Measurements from ENCODE around the gene PBXIP1. TPM values are rescaled to one million over a fixed set of nuclear protein-coding genes. Genes with fewer than 3 reads are reported as not detected.
"Not testable (repeated sequence)": the region's sequence is repeated elsewhere in the genome, so short reads cannot be mapped to it uniquely, and the experiment has no call there.

PBXIP1 gene
- total RNA-seq, 1 donor from 2014 or later = 92.6 TPM

DNA sequence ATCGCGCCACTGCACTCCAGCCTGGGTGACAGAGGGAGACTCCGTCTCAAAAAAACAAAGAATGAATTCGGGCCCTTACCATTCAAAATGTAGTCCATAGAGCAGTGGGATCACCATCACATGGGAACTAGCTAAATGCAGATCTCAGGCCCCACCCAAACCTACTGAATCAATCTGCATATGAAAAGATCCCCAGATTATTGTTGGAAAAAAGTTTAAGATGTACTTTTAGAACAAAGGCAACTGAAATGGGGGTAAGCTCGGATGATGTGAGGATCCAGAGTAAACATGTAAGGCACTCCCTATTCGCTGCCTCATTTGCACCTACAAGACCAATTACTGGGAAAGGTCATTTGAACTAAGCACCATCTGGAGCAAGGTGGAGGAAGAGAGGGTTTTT, 26.4 kb upstream of the PBXIP1 start:
- no peak for DNase-seq (ENCODE audit: extremely low spot score, unreplicated experiment)
- no peak overlapping the region for H3K27ac Mint-ChIP-seq (ENCODE audit: unreplicated experiment)
- H3K9me3 Mint-ChIP-seq (ENCODE audit: unreplicated experiment) = no peaks in the 10 kb centered on the region

DNA sequence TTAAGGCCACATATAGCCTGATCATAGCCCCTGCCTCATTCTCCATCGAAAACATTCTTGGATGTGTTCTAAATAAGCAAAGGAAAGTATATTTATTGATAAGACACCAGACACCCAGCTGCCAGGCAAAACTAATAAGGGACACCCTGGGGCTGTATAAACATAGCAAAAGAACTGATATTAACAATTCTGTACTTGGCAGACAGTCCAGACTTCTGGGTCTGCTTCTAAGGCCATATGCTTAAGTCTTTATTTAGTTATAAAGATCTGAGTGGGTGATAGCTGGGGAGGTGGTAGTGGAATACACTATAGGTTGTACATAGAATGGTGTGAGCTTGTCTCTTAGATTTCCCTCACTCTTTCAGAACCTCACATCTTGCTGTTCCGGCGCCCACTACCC, 22.5 kb upstream of the PBXIP1 start:
- H3K4me1 Mint-ChIP-seq (ENCODE audit: unreplicated experiment) = no peaks in the 10 kb centered on the region
- peaks cover 2% of the 10 kb centered on the region for H3K36me3 Mint-ChIP-seq (ENCODE audit: unreplicated experiment)
- no peak overlapping the region for H3K4me3 Mint-ChIP-seq (ENCODE audit: unreplicated experiment)
- DNase-seq (ENCODE audit: extremely low spot score, unreplicated experiment) = no peak
- H3K27ac Mint-ChIP-seq (ENCODE audit: unreplicated experiment) = no peak overlapping the region
- H3K9me3 Mint-ChIP-seq (ENCODE audit: unreplicated experiment) = no peaks in the 10 kb centered on the region
- TF ChIP-seq, protein P1, sequence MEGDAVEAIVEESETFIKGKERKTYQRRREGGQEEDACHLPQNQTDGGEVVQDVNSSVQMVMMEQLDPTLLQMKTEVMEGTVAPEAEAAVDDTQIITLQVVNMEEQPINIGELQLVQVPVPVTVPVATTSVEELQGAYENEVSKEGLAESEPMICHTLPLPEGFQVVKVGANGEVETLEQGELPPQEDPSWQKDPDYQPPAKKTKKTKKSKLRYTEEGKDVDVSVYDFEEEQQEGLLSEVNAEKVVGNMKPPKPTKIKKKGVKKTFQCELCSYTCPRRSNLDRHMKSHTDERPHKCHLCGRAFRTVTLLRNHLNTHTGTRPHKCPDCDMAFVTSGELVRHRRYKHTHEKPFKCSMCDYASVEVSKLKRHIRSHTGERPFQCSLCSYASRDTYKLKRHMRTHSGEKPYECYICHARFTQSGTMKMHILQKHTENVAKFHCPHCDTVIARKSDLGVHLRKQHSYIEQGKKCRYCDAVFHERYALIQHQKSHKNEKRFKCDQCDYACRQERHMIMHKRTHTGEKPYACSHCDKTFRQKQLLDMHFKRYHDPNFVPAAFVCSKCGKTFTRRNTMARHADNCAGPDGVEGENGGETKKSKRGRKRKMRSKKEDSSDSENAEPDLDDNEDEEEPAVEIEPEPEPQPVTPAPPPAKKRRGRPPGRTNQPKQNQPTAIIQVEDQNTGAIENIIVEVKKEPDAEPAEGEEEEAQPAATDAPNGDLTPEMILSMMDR (IDR thresholded peaks at IDR 0.05) = no peak
- H3K27me3 Mint-ChIP-seq (ENCODE audit: unreplicated experiment) = no peaks in the 10 kb centered on the region

More for the DNA sequence above, 26.4 kb upstream of the PBXIP1 start:
- H3K4me3 Mint-ChIP-seq (ENCODE audit: unreplicated experiment) = no peak overlapping the region
- peaks cover 2% of the 10 kb centered on the region for H3K36me3 Mint-ChIP-seq (ENCODE audit: unreplicated experiment)
- H3K27me3 Mint-ChIP-seq (ENCODE audit: unreplicated experiment) = no peaks in the 10 kb centered on the region
- H3K4me1 Mint-ChIP-seq (ENCODE audit: unreplicated experiment) = peaks cover 6% of the 10 kb centered on the region
- TF ChIP-seq, protein P1 (IDR thresholded peaks at IDR 0.05) = no peak

DNA sequence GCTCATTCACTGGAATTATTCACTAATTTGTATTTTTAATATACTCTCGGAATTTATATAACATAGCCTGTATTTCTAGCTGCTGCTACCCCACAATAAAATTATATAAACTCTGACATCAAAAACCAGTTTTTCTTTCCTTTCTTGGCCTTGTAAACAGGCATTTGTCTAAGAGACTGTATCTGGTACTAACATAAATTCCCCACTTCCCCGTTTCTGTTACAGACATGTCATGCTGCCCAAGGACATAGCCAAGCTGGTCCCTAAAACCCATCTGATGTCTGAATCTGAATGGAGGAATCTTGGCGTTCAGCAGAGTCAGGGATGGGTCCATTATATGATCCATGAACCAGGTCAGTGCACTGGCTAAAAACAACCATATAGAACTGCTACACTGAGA, 21.9 kb upstream of the PBXIP1 start:
- not testable (repeated sequence) for DNase-seq (ENCODE audit: extremely low spot score, unreplicated experiment); H3K27ac Mint-ChIP-seq (ENCODE audit: unreplicated experiment)

DNA sequence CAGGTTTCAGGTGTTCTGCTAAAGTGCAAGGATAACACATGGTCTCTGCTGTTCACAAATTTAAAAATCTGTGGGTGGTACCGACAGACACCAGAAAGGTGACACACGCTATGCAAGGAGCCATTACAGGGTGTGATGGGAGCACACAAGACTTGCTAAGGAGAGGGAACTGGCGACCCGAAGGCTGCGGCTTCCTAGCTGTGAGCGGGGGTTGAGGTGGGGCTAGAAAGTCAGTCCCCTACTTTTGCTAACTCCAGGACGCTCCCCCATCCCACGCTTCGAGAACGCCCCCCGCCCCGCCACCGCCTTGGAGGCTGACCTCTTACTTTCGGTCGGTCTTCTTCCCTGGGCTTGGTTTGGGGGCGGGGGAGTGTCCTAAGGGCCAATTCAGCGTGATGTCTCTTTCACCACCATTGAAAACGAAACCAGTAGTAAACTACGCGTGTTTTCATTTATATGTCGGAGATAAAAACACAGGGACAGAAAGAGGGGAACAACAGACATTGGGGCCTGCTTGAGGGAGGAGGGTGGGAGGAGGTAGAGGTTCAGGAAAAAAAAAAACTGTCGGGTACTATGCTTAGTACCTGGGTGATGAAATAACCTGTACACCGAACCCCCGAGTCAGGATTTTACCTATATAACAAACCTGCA, 19.6 kb upstream of the PBXIP1 start:
- Mint-ChIP-seq H3K9me3 (ENCODE audit: unreplicated experiment) (no peaks in the 10 kb centered on the region), H3K27ac (ENCODE audit: unreplicated experiment) (no peak overlapping the region), H3K27me3 (ENCODE audit: unreplicated experiment) (no peaks in the 10 kb centered on the region), H3K4me3 (ENCODE audit: unreplicated experiment) (no peak overlapping the region), H3K4me1 (ENCODE audit: unreplicated experiment) (peaks cover 24% of the 10 kb centered on the region), H3K36me3 (ENCODE audit: unreplicated experiment) (peaks cover 2% of the 10 kb centered on the region)
- TF ChIP-seq, protein P1 (IDR thresholded peaks at IDR 0.05) = no peak
- DNase-seq (ENCODE audit: extremely low spot score, unreplicated experiment) = no peak

More for the DNA sequence above, 21.9 kb upstream of the PBXIP1 start:
- H3K27me3 Mint-ChIP-seq (ENCODE audit: unreplicated experiment); H3K4me1 Mint-ChIP-seq (ENCODE audit: unreplicated experiment); H3K4me3 Mint-ChIP-seq (ENCODE audit: unreplicated experiment); H3K9me3 Mint-ChIP-seq (ENCODE audit: unreplicated experiment); H3K36me3 Mint-ChIP-seq (ENCODE audit: unreplicated experiment): not testable (repeated sequence)

DNA sequence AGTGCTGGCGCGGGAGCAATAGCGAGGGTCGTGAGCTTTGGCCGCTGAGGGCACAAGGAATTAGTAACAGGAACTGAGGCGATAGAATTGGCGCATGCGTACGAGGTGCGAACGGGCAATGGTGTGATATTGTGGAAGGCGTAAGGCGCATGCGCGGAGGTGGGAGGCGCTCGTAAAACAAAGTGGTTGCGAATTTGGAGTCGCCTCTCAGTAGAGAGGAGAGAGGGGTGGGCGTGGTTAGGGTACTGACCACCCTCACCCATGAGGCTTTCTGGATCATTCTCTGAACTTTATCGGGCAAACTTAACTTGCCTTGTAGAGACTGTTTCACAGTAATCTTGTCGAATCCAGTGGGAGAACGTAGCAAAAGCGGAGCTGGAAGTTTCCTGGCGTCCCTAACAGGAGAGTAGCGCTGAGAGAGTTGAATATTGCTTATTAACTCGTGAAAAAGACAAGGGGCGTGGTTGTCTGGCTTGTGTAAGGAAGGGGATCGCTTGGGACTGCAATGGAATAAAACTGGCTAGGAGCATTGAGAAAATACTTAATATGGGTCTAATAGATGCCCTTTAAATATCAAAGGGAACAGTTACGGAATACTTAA, 19.0 kb upstream of the PBXIP1 start:
- no peaks in the 10 kb centered on the region for H3K9me3 Mint-ChIP-seq (ENCODE audit: unreplicated experiment)
- H3K36me3 Mint-ChIP-seq (ENCODE audit: unreplicated experiment) = peaks cover 2% of the 10 kb centered on the region
- H3K27me3 Mint-ChIP-seq (ENCODE audit: unreplicated experiment) = no peaks in the 10 kb centered on the region
- no peak overlapping the region for H3K4me3 Mint-ChIP-seq (ENCODE audit: unreplicated experiment)
- peak; percentile 97 for DNase-seq (ENCODE audit: extremely low spot score, unreplicated experiment)
- TF ChIP-seq, protein P1 (IDR thresholded peaks at IDR 0.05) = no peak
- no peak overlapping the region for H3K27ac Mint-ChIP-seq (ENCODE audit: unreplicated experiment)
- H3K4me1 Mint-ChIP-seq (ENCODE audit: unreplicated experiment) = peaks cover 24% of the 10 kb centered on the region
